ENCODE measurements around the gene TANC1.

Gene TANC1

GRCh38 chr2:159022019-159022418 is 53.6 kb downstream of the TANC1 start:
- TF ChIP-seq ZFX (IDR thresholded peaks at IDR 0.05; ENCODE audit: borderline replicate concordance) (no peak), CTCF (IDR thresholded peaks at IDR 0.05) (no peak)
- H3K27ac ChIP-seq = no peak overlapping the region

GRCh38 chr2:159026170-159026569 is 57.7 kb downstream of the TANC1 start:
- TF ChIP-seq CTCF (IDR thresholded peaks at IDR 0.05) = no peak
- no peak for TF ChIP-seq ZFX (IDR thresholded peaks at IDR 0.05; ENCODE audit: borderline replicate concordance)
- no peak overlapping the region for H3K27ac ChIP-seq

GRCh38 chr2:159028776-159029175 is 60.3 kb downstream of the TANC1 start:
- TF ChIP-seq ZFX (IDR thresholded peaks at IDR 0.05; ENCODE audit: borderline replicate concordance) = no peak
- no peak for TF ChIP-seq CTCF (IDR thresholded peaks at IDR 0.05)
- no peak overlapping the region for H3K27ac ChIP-seq

- TF ChIP-seq CTCF (IDR thresholded peaks at IDR 0.05) = no peak
- no peak for TF ChIP-seq ZFX (IDR thresholded peaks at IDR 0.05; ENCODE audit: borderline replicate concordance)
- no peak overlapping the region for H3K27ac ChIP-seq
Measured at GRCh38 chr2:159029936-159030335, 61.5 kb downstream of the TANC1 start.

GRCh38 chr2:159030674-159031380 is 62.4 kb downstream of the TANC1 start:
- no peak for TF ChIP-seq CTCF (IDR thresholded peaks at IDR 0.05)
- no peak for TF ChIP-seq ZFX (IDR thresholded peaks at IDR 0.05; ENCODE audit: borderline replicate concordance)
- no peak overlapping the region for H3K27ac ChIP-seq

- no peak for TF ChIP-seq ZFX (IDR thresholded peaks at IDR 0.05; ENCODE audit: borderline replicate concordance)
- no peak for TF ChIP-seq CTCF (IDR thresholded peaks at IDR 0.05)
- no peak overlapping the region for H3K27ac ChIP-seq
Measured at GRCh38 chr2:159032146-159032545, 63.7 kb downstream of the TANC1 start.

- TF ChIP-seq CTCF (IDR thresholded peaks at IDR 0.05) (no peak), ZFX (IDR thresholded peaks at IDR 0.05; ENCODE audit: borderline replicate concordance) (no peak)
- no peak overlapping the region for H3K27ac ChIP-seq
Measured at GRCh38 chr2:159032580-159032979, 64.1 kb downstream of the TANC1 start.
